Body of pancreas (tissue), 4 donors: ENCODE data around the gene NTHL1. TPM values are rescaled to one million over a fixed set of nuclear protein-coding genes. Genes with fewer than 3 reads are reported as not detected.

ENCODE experiments used
- ATAC-seq: fragments of 150-250 bp; one replicate; pipeline ENCODE4 v1.9.1; 2016
- DNase-seq, 4 donors: peaks; one replicate each; pipeline ENCODE4 v3.0.0-alpha.2; 2019
- H3K27ac ChIP-seq, 4 donors: fragments of 200-600 bp; sonication (generic); 1 replicate in 3 of 4; 2 replicates in 1 of 4; pipeline versions ENCODE4 v1.5.1 to v1.6.1; 2016 to 2019; ENCODE audit warnings: mild to moderate bottlenecking in 1 of 4, mixed read lengths in 1 of 4, moderate library complexity in 1 of 4
- H3K27me3 ChIP-seq, 2 donors: fragments of 200-600 bp; sonication (generic); one replicate each; pipeline ENCODE4 v1.6.0; 2016; ENCODE audit warnings: mild to moderate bottlenecking in 1 of 2
- H3K36me3 ChIP-seq, 2 donors: fragments of 200-600 bp; sonication (generic); replicated peaks in 1 of 2; 2 replicates each; pipeline ENCODE4 v1.5.1; 2016; ENCODE audit warnings: low read depth in 2 of 2; ENCODE audit not compliant: insufficient read depth in 1 of 2
- H3K4me1 ChIP-seq: fragments of 200-600 bp; sonication (generic); one replicate; pipeline ENCODE4 v1.6.0; 2016
- H3K4me3 ChIP-seq, 2 donors: fragments of 200-600 bp; sonication (generic); 1 replicate in 1 of 2; 2 replicates in 1 of 2; pipeline ENCODE4 v1.5.1; 2016 to 2019
- H3K9me3 ChIP-seq, 3 donors: fragments of 200-600 bp; sonication (generic); 1 replicate in 2 of 3; 2 replicates in 1 of 3; pipeline ENCODE4 v1.5.1; 2016
- CTCF ChIP-seq, 7 experiments: fragments of 450-650 bp in 4 of 7; fragments of 200-600 bp in 3 of 7; sonication (generic) in 3 of 7; IDR thresholded peaks; one replicate each; pipeline ENCODE4 v1.5.1; 2016 to 2019; ENCODE audit warnings: antibody characterized with exemption in 7 of 7
- POLR2A ChIP-seq, 3 donors: fragments of 450-650 bp; IDR thresholded peaks; one replicate each; pipeline ENCODE4 v1.6.1; 2016; ENCODE audit warnings: antibody characterized with exemption in 3 of 3, mild to moderate bottlenecking in 2 of 3
- WGBS, 2 donors: methylation state at CpG; one replicate each; pipeline ENCODE4 v1.1.5; 2017; 5-methylcytosine and 5-hydroxymethylcytosine counted together
- intact Hi-C: fragments of 100-400 bp; cut with DNase I; formaldehyde crosslinking; loops from one replicate; pipeline ENCODE4 v1.15.1; 2023
- total RNA-seq, 2 donors: library from RNA; depleted of rRNA; stranded (reverse); fragments of >200 nt; gene quantifications; one replicate each; pipeline ENCODE4 v1.1.0, GENCODE V29; 2016

Gene NTHL1
- total RNA-seq, 2 donors from 2014 or later, result 15.2 to 19.7 TPM

- ATAC-seq, result no peak
- peaks cover 4 to 10% of the 10 kb centered on the region in 2 donors for H3K36me3 ChIP-seq
- intact Hi-C loops, result loop anchor here (10.0 kb wide), 1 partner anchor 61 kb away; the partner anchor contains the start of gene NHERF2
Measured at GRCh38 chr16:2085669-2086068, 38.0 kb upstream of the NTHL1 start.

GRCh38 chr16:2084895-2085625 is 37.4 kb upstream of the NTHL1 start:
- intact Hi-C loops, result loop anchor here (10.0 kb wide), 1 partner anchor 60 kb away; the partner anchor contains the start of gene NHERF2
- DNase-seq, result no peak
- no peak overlapping the region for H3K27ac ChIP-seq
- no peak for TF ChIP-seq POLR2A (IDR thresholded peaks at IDR 0.05)
- no peak for TF ChIP-seq CTCF (IDR thresholded peaks at IDR 0.05)
- no peak overlapping the region for H3K4me3 ChIP-seq
- peaks cover 4 to 10% of the 10 kb centered on the region in 2 donors for H3K36me3 ChIP-seq
- ATAC-seq, result no peak
- no peaks in the 10 kb centered on the region for H3K9me3 ChIP-seq
- H3K4me1 ChIP-seq, result peaks cover 30% of the 10 kb centered on the region
- H3K27me3 ChIP-seq, result no peaks in the 10 kb centered on the region
- 92 to 93% methylated on average over 6 to 26 of the region's 29 CpGs for WGBS, 2 donors

More at GRCh38 chr16:2085669-2086068, 38.0 kb upstream of the NTHL1 start:
- Histone ChIP-seq H3K4me3 (no peak overlapping the region), H3K27ac (no peak overlapping the region), H3K9me3 (no peaks in the 10 kb centered on the region), H3K27me3 (no peaks in the 10 kb centered on the region), H3K4me1 (peaks cover 36% of the 10 kb centered on the region)
- WGBS, 2 donors, result 70 to 88% methylated on average over 2 to 13 of the region's 14 CpGs
- TF ChIP-seq CTCF (IDR thresholded peaks at IDR 0.05) (no peak), POLR2A (IDR thresholded peaks at IDR 0.05) (no peak)
- no peak for DNase-seq

GRCh38 chr16:2083876-2084780 is 36.5 kb upstream of the NTHL1 start:
- Histone ChIP-seq H3K36me3 (peaks cover 4 to 10% of the 10 kb centered on the region in 2 donors), H3K4me1 (peaks cover 20% of the 10 kb centered on the region), H3K27ac (no peak overlapping the region), H3K27me3 (no peaks in the 10 kb centered on the region), H3K4me3 (no peak overlapping the region), H3K9me3 (no peaks in the 10 kb centered on the region)
- intact Hi-C loops, result loop anchor here (10.0 kb wide), 1 partner anchor 59 kb away; the partner anchor contains the start of gene NHERF2
- WGBS, 2 donors, result 91 to 92% methylated on average over 10 to 43 of the region's 44 CpGs
- DNase-seq (no peak), ATAC-seq (no peak)
- TF ChIP-seq CTCF (IDR thresholded peaks at IDR 0.05), result no peak

- Histone ChIP-seq H3K27me3 (no peaks in the 10 kb centered on the region), H3K36me3 (peaks cover 4 to 10% of the 10 kb centered on the region in 2 donors), H3K4me1 (peaks cover 16% of the 10 kb centered on the region), H3K27ac (peak overlapping the region in 2 of 4 donors; percentile 66 to 72), H3K9me3 (no peaks in the 10 kb centered on the region), H3K4me3 (no peak overlapping the region)
- no peak for DNase-seq
- no peak for ATAC-seq
- intact Hi-C loops, result loop anchor here (10.0 kb wide), 1 partner anchor 59 kb away; the partner anchor contains the start of gene NHERF2
- TF ChIP-seq POLR2A (IDR thresholded peaks at IDR 0.05), result no peak
- TF ChIP-seq CTCF (IDR thresholded peaks at IDR 0.05), result no peak
- 81% methylated on average over 12 of the region's 19 CpGs; no CpG with 5 or more reads in 1 of the 2 donors for WGBS, 2 donors
Measured at GRCh38 chr16:2083409-2083808, 35.8 kb upstream of the NTHL1 start.
